Measurements from ENCODE around the gene ASCL2. TPM values are rescaled to one million over a fixed set of nuclear protein-coding genes. Genes with fewer than 3 reads are reported as not detected.

Gene ASCL2
- total and polyA plus RNA-seq, 2 of the 4 experiments (the other 2 are of a cell fraction), result not detected

DNA sequence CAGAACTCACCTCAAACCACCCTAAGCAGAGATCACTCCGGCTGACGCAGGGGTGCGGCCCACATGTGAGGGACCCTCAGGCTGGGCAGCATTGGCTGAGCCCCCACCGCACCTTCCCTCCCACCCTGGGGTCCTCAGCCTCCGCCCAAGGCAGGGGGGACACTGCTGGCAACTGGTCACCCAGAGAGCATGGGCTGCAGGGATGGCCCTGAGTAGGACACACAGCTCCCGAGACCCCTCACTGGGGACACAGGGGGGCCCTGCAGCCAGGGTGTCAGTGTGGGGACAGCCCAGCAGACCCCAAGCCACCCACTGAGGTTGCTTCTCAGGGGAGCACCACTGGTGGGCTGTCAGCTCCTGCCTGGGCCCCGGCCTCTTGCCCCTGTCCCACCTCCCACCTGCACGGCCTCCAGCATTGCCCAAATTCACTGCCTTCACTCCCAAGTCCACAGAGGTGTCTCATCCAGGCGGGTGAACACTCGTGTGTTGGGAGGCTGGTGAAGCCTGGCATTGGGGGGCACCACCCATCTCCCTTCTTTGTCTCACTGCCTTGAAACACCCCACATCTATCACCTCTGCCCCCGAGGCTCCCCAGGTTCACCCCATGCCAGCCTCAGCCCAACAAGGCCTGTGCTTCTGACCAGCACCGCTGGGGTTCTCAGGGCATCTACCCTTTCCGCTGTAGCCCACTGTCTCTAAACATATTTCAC is 26.7 kb upstream of the ASCL2 start:
- H4K91ac ChIP-seq (ENCODE audit: insufficient read depth, low read depth, low read length), result no peak overlapping the region
- no peaks in the 10 kb centered on the region for H3K9me3 ChIP-seq (ENCODE audit: control insufficient read depth, insufficient read depth, low read length)
- no peaks in the 10 kb centered on the region for H3K36me3 ChIP-seq (ENCODE audit: control insufficient read depth, insufficient read depth, low read length)
- BruUV-seq (replicated peaks), result no TSS peak
- intact Hi-C loops (cut with micrococcal nuclease), result no loop called here
- H2BK120ac ChIP-seq (ENCODE audit: low read depth, low read length), result no peak overlapping the region
- H3K23ac ChIP-seq (ENCODE audit: low read depth, low read length), result no peak overlapping the region
- no peaks in the 10 kb centered on the region for H3K9me1 ChIP-seq (ENCODE audit: insufficient read depth, low read length)
- no peak overlapping the region for H2AK5ac ChIP-seq (ENCODE audit: low read depth, low read length)
- no peak overlapping the region for H3K9ac ChIP-seq (ENCODE audit: low read depth, low read length)
- H2BK15ac ChIP-seq (ENCODE audit: low read depth, low read length), result no peak overlapping the region
- dilution Hi-C loops (cut with HindIII; ENCODE audit: low sequenced_read_pairs, unreplicated experiment), result no loop called here
- ATAC-seq (ENCODE audit: low read depth) (no peak), DNase-seq (no peak)
- no peak overlapping the region for H2BK20ac ChIP-seq (ENCODE audit: low read depth, low read length)
- H3K27me3 ChIP-seq (ENCODE audit: control insufficient read depth, insufficient read depth, low read length), result peaks cover 29% of the 10 kb centered on the region
- POLR2A ChIA-PET (ENCODE audit: unreplicated experiment), result no interaction called here
- H3K4me1 ChIP-seq (ENCODE audit: control insufficient read depth, insufficient read depth, low read length), result no peaks in the 10 kb centered on the region
- 40% methylated on average over 1 of the region's 13 CpGs; no CpG with 5 or more reads in 1 of the 2 experiments for WGBS, 2 experiments (ENCODE audit: extremely low coverage in 2 of 2, insufficient read length in 1 of 2)
- no peak for TF ChIP-seq SMC3 (IDR thresholded peaks at IDR 0.05; ENCODE audit: low read depth, low read length)
- TF ChIP-seq FOS (IDR thresholded peaks at IDR 0.05; ENCODE audit: low read depth, low read length), result no peak
- CTCF ChIA-PET, result no interaction called here
- H2AFZ ChIP-seq (replicated peaks; ENCODE audit: low read length, poor library complexity), result no peak overlapping the region
- no peak overlapping the region for H2AK9ac ChIP-seq (replicated peaks; ENCODE audit: low read depth, low read length, poor library complexity)
- no peak overlapping the region for H3K14ac ChIP-seq (replicated peaks; ENCODE audit: low read depth, low read length)
- in situ Hi-C loops (cut with MboI; ENCODE audit: low sequenced_read_pairs), result no loop called here
- H3K4me2 ChIP-seq (ENCODE audit: low read depth, low read length), result no peak overlapping the region
- no peak overlapping the region for H3K56ac ChIP-seq (ENCODE audit: extremely low read depth, insufficient read depth, low read length)
- H4K5ac ChIP-seq (ENCODE audit: low read depth, low read length), result no peak overlapping the region
- no peaks in the 10 kb centered on the region for H4K20me1 ChIP-seq (ENCODE audit: insufficient read depth, low read length)
- H2BK5ac ChIP-seq (ENCODE audit: low read depth, low read length, poor library complexity, severe bottlenecking), result no peak overlapping the region
- H3K27ac ChIP-seq (ENCODE audit: insufficient read depth, low read length), result no peak overlapping the region
- H3K4ac ChIP-seq (ENCODE audit: low read depth, low read length), result no peak overlapping the region
- H3K79me1 ChIP-seq (ENCODE audit: low read depth in 1 of 2, low read length in 2 of 2), result no peaks in the 10 kb centered on the region
- H3K18ac ChIP-seq (ENCODE audit: low read depth, low read length), result no peak overlapping the region
- H3K4me3 ChIP-seq (ENCODE audit: insufficient read depth, low read depth, low read length), result no peak overlapping the region
- H4K8ac ChIP-seq (ENCODE audit: low read depth in 2 of 2, low read length in 2 of 2), result no peak overlapping the region

All from IMR-90 (cell line).